K562 (cell line): ENCODE data around the gene PHF12. TPM values are rescaled to one million over a fixed set of nuclear protein-coding genes. Genes with fewer than 3 reads are reported as not detected.

Experiments used
- ARHGAP35 ChIP-seq: fragments of 450-650 bp; IDR thresholded peaks from 2 replicates; pipeline ENCODE4 v1.6.1; 2018; ENCODE audit not compliant: partially characterized antibody
- CUX1 ChIP-seq: fragments of 200-800 bp; sonication (Bioruptor generic); IDR thresholded peaks from 2 replicates; pipeline ENCODE4 v1.6.1; 2016; ENCODE audit warnings: missing genetic modification characterization, missing compliant biosample characterization
- E2F3 ChIP-seq: fragments of 250-450 bp; sonication (Bioruptor Pico); IDR thresholded peaks from 2 replicates; pipeline ENCODE4 v1.4.0; 2020; ENCODE audit warnings: mild to moderate bottlenecking
- HNRNPLL ChIP-seq: fragments of 200-400 bp; formaldehyde crosslinking; IDR thresholded peaks from 2 replicates; pipeline ENCODE4 v1.6.1; 2017; ENCODE audit warnings: low read length, low read depth, mild to moderate bottlenecking; ENCODE audit not compliant: poor library complexity, severe bottlenecking
- LEF1 ChIP-seq: fragments of 450-650 bp; IDR thresholded peaks from 2 replicates; pipeline ENCODE4 v1.6.1; 2016; ENCODE audit warnings: mild to moderate bottlenecking
- NCOR1 ChIP-seq: fragments of 450-650 bp; IDR thresholded peaks from 2 replicates; pipeline ENCODE4 v1.6.1; 2016; ENCODE audit warnings: mild to moderate bottlenecking, moderate library complexity
- NFE2L1 ChIP-seq: fragments of 450-650 bp; IDR thresholded peaks from 2 replicates; pipeline ENCODE4 v1.6.1; 2016; ENCODE audit warnings: missing genetic modification characterization, low read depth, mild to moderate bottlenecking, missing compliant biosample characterization, moderate library complexity, borderline replicate concordance
- NR2F6 ChIP-seq: fragments of 450-650 bp; formaldehyde crosslinking; IDR thresholded peaks from 2 replicates; pipeline ENCODE4 v1.4.0; 2020; ENCODE audit warnings: mild to moderate bottlenecking
- RBM25 ChIP-seq: fragments of 200-400 bp; formaldehyde crosslinking; IDR thresholded peaks from 2 replicates; pipeline ENCODE4 v1.6.1; 2018; ENCODE audit warnings: low read length, low read depth, moderate library complexity; ENCODE audit not compliant: severe bottlenecking
- XRCC4 ChIP-seq: IDR thresholded peaks from one replicate; pipeline ENCODE4 v1.6.1; 2011; ENCODE audit not compliant: insufficient read depth, insufficient read length; ENCODE audit errors: extremely low read depth
- ZBED1 ChIP-seq: IDR thresholded peaks from 2 replicates; pipeline ENCODE4 v1.6.1; 2014
- ZFP1 ChIP-seq: fragments of 450-650 bp; formaldehyde crosslinking; IDR thresholded peaks from 2 replicates; pipeline ENCODE4 v1.4.0; 2020; ENCODE audit warnings: mild to moderate bottlenecking, mixed read lengths
- polyA plus RNA-seq, 8 experiments: library from polyadenylated mRNA; depleted of rRNA in 4 of 8; stranded (reverse) in 5 of 8; unstranded in 3 of 8; fragments of >200 nt; fragmentation: Nextera tagmentation in 2 of 8; fragmentation: Illumina TruSeq in 1 of 8; extraction: Ambion mirVana in 2 of 8; extraction: Trizol in 1 of 8; gene quantifications; 2 replicates each; pipeline versions ENCODE4 v1.2.1 to v1.2.3, GENCODE V29; 2011 to 2014; ENCODE audit warnings: inconsistent platforms in 1 of 8, missing spikeins in 1 of 8
- total RNA-seq, 7 experiments: library from RNA; depleted of rRNA in 6 of 7; stranded (reverse); fragments of >200 nt in 6 of 7; fragmentation: Illumina TruSeq in 2 of 7; extraction: Trizol in 2 of 7; gene quantifications; 2 replicates each; pipeline versions ENCODE4 v1.2.1 to v1.2.3, GENCODE V29; 2011 to 2021; ENCODE audit warnings: low replicate concordance in 1 of 7

Gene PHF12
- total and polyA plus RNA-seq, 9 of the 15 experiments (the other 6 are each of a cell fraction or from before 2014, with no cell fraction given): 0.82 to 31.3 (median 13.5) TPM

DNA sequence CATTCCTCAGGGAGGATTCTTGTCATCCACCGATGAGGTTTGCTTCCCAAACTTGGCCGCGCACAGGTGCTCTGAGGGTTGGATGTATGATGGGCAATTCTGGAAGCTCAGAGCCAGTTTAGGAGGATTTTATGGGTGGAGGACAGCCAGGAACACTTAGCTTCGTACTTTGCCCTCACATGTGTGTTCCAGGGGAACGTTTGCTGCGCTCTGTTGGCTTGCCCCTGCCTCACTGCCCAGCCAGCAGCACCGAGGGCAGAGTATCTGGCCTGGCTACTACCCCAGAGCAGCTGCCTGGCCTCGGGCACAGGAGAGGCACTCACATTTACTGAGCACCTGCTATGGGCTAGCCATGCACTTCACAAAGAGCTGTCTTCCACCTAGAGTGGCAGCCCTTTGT lies 40.5 kb upstream of the PHF12 start (continued):
- no peak for TF ChIP-seq XRCC4
- no peak for TF ChIP-seq LEF1
- no peak for TF ChIP-seq NR2F6 (CRISPR knock-in tag)
- TF ChIP-seq NCOR1: no peak
- TF ChIP-seq ARHGAP35: no peak
- TF ChIP-seq E2F3 (CRISPR knock-in tag): no peak
- TF ChIP-seq ZFP1: no peak
- no peak for TF ChIP-seq RBM25
- TF ChIP-seq CUX1 (CRISPR knock-in tag): no peak
- TF ChIP-seq HNRNPLL: no peak
- no peak for TF ChIP-seq NFE2L1 (tag)
- TF ChIP-seq ZBED1: no peak
